ENCODE results near the gene PTS. TPM values are rescaled to one million over a fixed set of nuclear protein-coding genes. Genes with fewer than 3 reads are reported as not detected.
"Not testable (repeated sequence)": the region's sequence is repeated elsewhere in the genome, so short reads cannot be mapped to it uniquely, and the experiment has no call there.

The PTS gene
- total RNA-seq, 1 donor from 2014 or later: 53.6 TPM

GRCh38 chr11:112186304-112186703 lies 39.9 kb upstream of the PTS start:
- TF ChIP-seq CTCF (conservative IDR thresholded peaks at IDR 0.05; ENCODE audit: low read depth, low read length): no peak
- DNase-seq (ENCODE audit: low read depth): no peak
- H3K4me3 ChIP-seq (ENCODE audit: low read depth, low read length): no peak overlapping the region

DNA sequence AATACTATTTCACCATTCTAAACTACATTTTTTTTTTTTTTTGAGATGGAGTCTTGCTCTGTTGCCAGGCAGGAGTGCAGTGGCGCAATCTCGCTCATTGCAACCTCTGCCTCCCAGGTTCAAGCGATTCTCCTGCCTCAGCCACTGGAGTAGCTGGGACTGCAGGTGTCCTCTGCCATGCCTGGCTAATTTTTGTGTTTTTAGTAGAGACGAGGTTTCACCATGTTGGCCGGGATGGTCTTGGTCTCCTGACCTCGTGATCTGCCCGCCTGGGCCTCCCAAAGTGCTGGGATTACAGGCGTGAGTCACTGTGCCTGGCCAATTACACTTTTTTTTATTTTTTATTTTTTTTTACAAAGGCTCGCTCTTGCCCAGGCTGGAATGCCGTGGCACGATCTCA lies 31.1 kb upstream of the PTS start:
- not testable (repeated sequence) for H3K4me3 ChIP-seq (ENCODE audit: low read depth, low read length)
- peak; percentile 32 for DNase-seq (ENCODE audit: low read depth)

DNA sequence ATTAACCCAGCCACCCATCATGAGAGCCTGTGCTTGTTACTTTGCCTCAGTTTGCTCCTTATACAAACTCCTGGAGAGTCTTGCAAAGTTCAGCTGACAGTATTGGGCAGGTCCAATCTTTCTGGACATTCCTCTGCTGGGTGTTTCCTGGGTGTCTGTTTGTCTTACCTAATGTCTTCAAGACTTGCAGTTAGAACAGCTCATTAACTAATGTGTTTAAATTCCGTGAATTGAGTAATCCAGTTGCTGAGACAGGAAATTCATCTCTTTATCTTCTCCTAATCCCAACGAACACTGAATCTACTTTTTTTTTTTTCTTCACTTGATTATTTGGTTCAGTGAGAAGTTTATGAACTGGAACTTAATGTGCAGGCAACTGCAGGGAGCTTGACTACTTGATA lies 30.3 kb upstream of the PTS start:
- H3K4me3 ChIP-seq (ENCODE audit: low read depth, low read length): no peak overlapping the region
- TF ChIP-seq CTCF (conservative IDR thresholded peaks at IDR 0.05; ENCODE audit: low read depth, low read length): no peak
- peak; percentile 60 for DNase-seq (ENCODE audit: low read depth)

- no peak for TF ChIP-seq CTCF (conservative IDR thresholded peaks at IDR 0.05; ENCODE audit: low read depth, low read length)
Measured at GRCh38 chr11:112196519-112197087, 29.6 kb upstream of the PTS start.

GRCh38 chr11:112199101-112199500 lies 27.1 kb upstream of the PTS start:
- not testable (repeated sequence) for H3K4me3 ChIP-seq (ENCODE audit: low read depth, low read length); DNase-seq (ENCODE audit: low read depth)

More at GRCh38 chr11:112196519-112197087, 29.6 kb upstream of the PTS start:
- no peak overlapping the region for H3K4me3 ChIP-seq (ENCODE audit: low read depth, low read length)
- DNase-seq (ENCODE audit: low read depth): no peak

DNA sequence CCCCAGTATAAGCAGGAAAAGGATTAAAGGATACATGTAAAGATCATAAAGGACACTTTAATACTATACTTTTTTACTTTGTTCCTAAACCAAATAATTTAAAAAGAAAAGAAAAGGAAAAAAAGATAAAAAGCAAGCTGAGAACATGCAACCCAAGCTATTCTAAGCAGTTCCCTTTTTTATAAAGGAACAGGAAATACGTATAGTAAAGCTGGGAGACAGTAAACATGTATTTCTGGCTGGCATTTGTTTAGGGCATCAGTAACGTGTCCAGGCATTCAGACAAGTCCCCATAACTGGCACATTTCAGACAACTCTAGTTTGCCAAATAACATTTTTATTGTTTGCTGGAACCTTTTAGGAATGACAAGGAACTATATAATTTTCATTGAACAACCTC lies 26.0 kb upstream of the PTS start:
- DNase-seq (ENCODE audit: low read depth): no peak
- TF ChIP-seq CTCF (conservative IDR thresholded peaks at IDR 0.05; ENCODE audit: low read depth, low read length): no peak
- no peak overlapping the region for H3K4me3 ChIP-seq (ENCODE audit: low read depth, low read length)

GRCh38 chr11:112206071-112206470 lies 20.2 kb upstream of the PTS start:
- no peak for TF ChIP-seq CTCF (conservative IDR thresholded peaks at IDR 0.05; ENCODE audit: low read depth, low read length)
- no peak overlapping the region for H3K4me3 ChIP-seq (ENCODE audit: low read depth, low read length)
- no peak for DNase-seq (ENCODE audit: low read depth)

GRCh38 chr11:112210890-112211289 lies 15.3 kb upstream of the PTS start:
- no peak for DNase-seq (ENCODE audit: low read depth)
- no peak overlapping the region for H3K4me3 ChIP-seq (ENCODE audit: low read depth, low read length)
- TF ChIP-seq CTCF (conservative IDR thresholded peaks at IDR 0.05; ENCODE audit: low read depth, low read length): no peak
